Neural cell (in vitro differentiated cells): ENCODE results near the gene PTDSS2. TPM values are rescaled to one million over a fixed set of nuclear protein-coding genes. Genes with fewer than 3 reads are reported as not detected.

Source experiments
- H2AFZ ChIP-seq: fragments of 200-600, 300-800 bp; sonication (generic), shearing (Covaris generic); 2 replicates; pipeline ENCODE4 v1.6.0; 2014; ENCODE audit warnings: low read depth, mild to moderate bottlenecking, antibody characterized with exemption, low read length, moderate library complexity
- H3F3A ChIP-seq: fragments of 200-600 bp; shearing (Covaris generic); 2 replicates; pipeline ENCODE4 v1.6.1; 2016; ENCODE audit warnings: mild to moderate bottlenecking, moderate library complexity, mixed read lengths, antibody characterized with exemption, low read length; ENCODE audit not compliant: insufficient read depth, poor library complexity, severe bottlenecking
- H3K27ac ChIP-seq: fragments of 200-600, 300-800 bp; sonication (generic), shearing (Covaris generic); 2 replicates; pipeline ENCODE4 v1.5.1; 2014; ENCODE audit warnings: mild to moderate bottlenecking, low read length, moderate library complexity
- H3K27me3 ChIP-seq: fragments of 300-800, 200-600 bp; sonication (generic), shearing (Covaris generic); 2 replicates; pipeline ENCODE4 v1.6.0; 2014; ENCODE audit warnings: mild to moderate bottlenecking, low read depth, low read length, moderate library complexity; ENCODE audit not compliant: insufficient read depth
- H3K36me3 ChIP-seq: fragments of 300-800, 200-600 bp; sonication (generic), shearing (Covaris generic); 2 replicates; pipeline ENCODE4 v1.5.1; 2014; ENCODE audit warnings: mild to moderate bottlenecking, antibody characterized with exemption, low read length, moderate library complexity; ENCODE audit not compliant: insufficient read depth
- H3K4me2 ChIP-seq: fragments of 300-800, 200-600 bp; sonication (generic), shearing (Covaris generic); 2 replicates; pipeline ENCODE4 v1.6.0; 2014; ENCODE audit warnings: mild to moderate bottlenecking, low read length
- H3K4me3 ChIP-seq: fragments of 300-800, 200-600 bp; sonication (generic), shearing (Covaris generic); 2 replicates; pipeline ENCODE4 v1.5.1; 2014; ENCODE audit warnings: mild to moderate bottlenecking, low read length, moderate library complexity
- H3K79me2 ChIP-seq: fragments of 200-600 bp; shearing (Covaris generic); replicated peaks from 2 replicates; pipeline ENCODE4 v1.6.0; 2014; ENCODE audit warnings: mild to moderate bottlenecking, low read length, moderate library complexity; ENCODE audit not compliant: insufficient read depth
- H3K9ac ChIP-seq: fragments of 300-800, 200-600 bp; sonication (generic), shearing (Covaris generic); 2 replicates; pipeline ENCODE4 v1.6.1; 2016; ENCODE audit warnings: mild to moderate bottlenecking, low read length, mixed read lengths
- H3K9me2 ChIP-seq: fragments of 200-600 bp; shearing (Covaris generic); 2 replicates; pipeline ENCODE4 v1.6.1; 2016; ENCODE audit warnings: mild to moderate bottlenecking, low read length, mixed read lengths; ENCODE audit not compliant: insufficient read depth
- H3K9me3 ChIP-seq: fragments of 200-600, 300-800 bp; sonication (generic), shearing (Covaris generic); 2 replicates; pipeline ENCODE4 v1.6.1; 2016; ENCODE audit warnings: mild to moderate bottlenecking, mixed run types, low read length, moderate library complexity, mixed read lengths
- H4K20me1 ChIP-seq: fragments of 200-600 bp; shearing (Covaris generic); 2 replicates; pipeline ENCODE4 v1.6.1; 2016; ENCODE audit warnings: mild to moderate bottlenecking, mixed run types; ENCODE audit not compliant: insufficient read depth
- EP300 ChIP-seq: fragments of 450-650 bp; conservative IDR thresholded peaks from 2 replicates; pipeline ENCODE4 v1.6.1; 2014; ENCODE audit warnings: antibody characterized with exemption, mild to moderate bottlenecking, moderate library complexity; ENCODE audit not compliant: poor library complexity, severe bottlenecking
- EZH2 ChIP-seq: fragments of 200-600, 300-800 bp; shearing (Covaris generic), sonication (generic); IDR thresholded peaks from 2 replicates; pipeline ENCODE4 v1.6.1; 2014; ENCODE audit warnings: antibody characterized with exemption, low read length, borderline replicate concordance, mild to moderate bottlenecking; ENCODE audit not compliant: insufficient read depth, poor library complexity, severe bottlenecking
- MXI1 ChIP-seq: fragments of 450-650 bp; conservative IDR thresholded peaks from 2 replicates; pipeline ENCODE4 v1.6.1; 2014; ENCODE audit warnings: antibody characterized with exemption, mild to moderate bottlenecking; ENCODE audit not compliant: poor library complexity, severe bottlenecking
- POLR2AphosphoS5 ChIP-seq: IDR thresholded peaks from 2 replicates; pipeline ENCODE4 v1.6.1; 2012
- RAD21 ChIP-seq: fragments of 450-650 bp; conservative IDR thresholded peaks from 2 replicates; pipeline ENCODE4 v1.6.1; 2014; ENCODE audit warnings: antibody characterized with exemption, mild to moderate bottlenecking, moderate library complexity
- SMC3 ChIP-seq: fragments of 450-650 bp; conservative IDR thresholded peaks from 2 replicates; pipeline ENCODE4 v1.6.1; 2014; ENCODE audit warnings: antibody characterized with exemption, mild to moderate bottlenecking, moderate library complexity; ENCODE audit not compliant: poor library complexity
- TAF1 ChIP-seq: IDR thresholded peaks from 2 replicates; pipeline ENCODE4 v1.6.1; 2012; ENCODE audit warnings: low read depth
- polyA plus RNA-seq: library from polyadenylated mRNA; depleted of rRNA; stranded (reverse); fragments of >200 nt; gene quantifications from 2 replicates; pipeline ENCODE4 v1.2.3, GENCODE V29; 2014
- TF ChIP-seq, protein P1 (sequence below): fragments of 450-650 bp; IDR thresholded peaks from 2 replicates; pipeline ENCODE4 v1.5.1; 2014; ENCODE audit warnings: antibody characterized with exemption, mild to moderate bottlenecking, moderate library complexity; ENCODE audit not compliant: poor library complexity, severe bottlenecking
- TF ChIP-seq, protein P2 (sequence below): IDR thresholded peaks from 2 replicates; pipeline ENCODE4 v1.6.1; 2012; ENCODE audit warnings: borderline replicate concordance

Gene PTDSS2
- polyA plus RNA-seq, 1 donor from 2014 or later: 54.3 TPM

DNA sequence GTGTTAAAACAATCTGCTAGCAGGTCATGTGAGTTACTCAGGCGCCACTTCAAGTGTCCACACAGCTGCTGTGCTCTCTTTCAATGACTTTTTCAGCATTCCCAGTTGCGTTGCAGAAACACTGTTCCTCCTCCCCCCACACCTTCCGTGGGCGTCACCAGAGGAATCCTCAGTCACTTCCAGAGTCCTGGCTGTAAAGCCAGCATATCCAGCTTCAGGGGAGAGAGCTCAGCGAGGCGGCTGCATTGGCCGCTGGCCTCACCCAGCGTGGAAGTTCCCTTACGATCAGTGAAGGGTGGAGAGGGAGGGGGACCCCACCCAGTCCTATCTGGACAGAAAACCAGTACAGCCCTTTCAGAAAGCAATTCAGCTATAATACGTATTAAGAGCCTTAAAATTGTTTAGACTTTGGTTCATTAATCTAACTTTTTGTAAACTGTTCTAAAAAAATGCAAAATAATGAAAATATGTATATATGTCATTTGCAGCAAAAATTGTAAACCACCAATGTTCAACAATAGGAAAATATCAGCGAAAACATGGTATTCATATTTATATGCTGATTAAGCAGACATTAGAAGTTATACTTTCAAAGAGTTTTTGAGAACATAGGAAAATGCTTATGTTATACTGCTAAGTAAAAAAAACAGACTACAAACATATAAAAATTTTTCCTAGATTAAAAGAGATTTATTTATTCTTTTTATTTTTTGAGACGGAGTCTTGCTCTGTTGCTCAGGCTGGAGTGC lies 5.5 kb upstream of the PTDSS2 start:
- Histone ChIP-seq H3K9me2 (no peaks in the 10 kb centered on the region), H3F3A (no peaks in the 10 kb centered on the region), H3K27me3 (no peaks in the 10 kb centered on the region), H4K20me1 (no peaks in the 10 kb centered on the region), H3K4me3 (no peak overlapping the region), H3K9ac (no peak overlapping the region), H3K4me2 (no peak overlapping the region), H3K79me2 (no peaks in the 10 kb centered on the region), H3K9me3 (no peaks in the 10 kb centered on the region), H2AFZ (no peak overlapping the region), H3K27ac (no peak overlapping the region), H3K36me3 (no peaks in the 10 kb centered on the region)
- TF ChIP-seq, protein P1, sequence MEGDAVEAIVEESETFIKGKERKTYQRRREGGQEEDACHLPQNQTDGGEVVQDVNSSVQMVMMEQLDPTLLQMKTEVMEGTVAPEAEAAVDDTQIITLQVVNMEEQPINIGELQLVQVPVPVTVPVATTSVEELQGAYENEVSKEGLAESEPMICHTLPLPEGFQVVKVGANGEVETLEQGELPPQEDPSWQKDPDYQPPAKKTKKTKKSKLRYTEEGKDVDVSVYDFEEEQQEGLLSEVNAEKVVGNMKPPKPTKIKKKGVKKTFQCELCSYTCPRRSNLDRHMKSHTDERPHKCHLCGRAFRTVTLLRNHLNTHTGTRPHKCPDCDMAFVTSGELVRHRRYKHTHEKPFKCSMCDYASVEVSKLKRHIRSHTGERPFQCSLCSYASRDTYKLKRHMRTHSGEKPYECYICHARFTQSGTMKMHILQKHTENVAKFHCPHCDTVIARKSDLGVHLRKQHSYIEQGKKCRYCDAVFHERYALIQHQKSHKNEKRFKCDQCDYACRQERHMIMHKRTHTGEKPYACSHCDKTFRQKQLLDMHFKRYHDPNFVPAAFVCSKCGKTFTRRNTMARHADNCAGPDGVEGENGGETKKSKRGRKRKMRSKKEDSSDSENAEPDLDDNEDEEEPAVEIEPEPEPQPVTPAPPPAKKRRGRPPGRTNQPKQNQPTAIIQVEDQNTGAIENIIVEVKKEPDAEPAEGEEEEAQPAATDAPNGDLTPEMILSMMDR: no peak
- TF ChIP-seq TAF1 (no peak), EZH2 (no peak), MXI1 (no peak), POLR2AphosphoS5 (no peak), RAD21 (no peak), SMC3 (no peak), EP300 (no peak)
- TF ChIP-seq, protein P2, sequence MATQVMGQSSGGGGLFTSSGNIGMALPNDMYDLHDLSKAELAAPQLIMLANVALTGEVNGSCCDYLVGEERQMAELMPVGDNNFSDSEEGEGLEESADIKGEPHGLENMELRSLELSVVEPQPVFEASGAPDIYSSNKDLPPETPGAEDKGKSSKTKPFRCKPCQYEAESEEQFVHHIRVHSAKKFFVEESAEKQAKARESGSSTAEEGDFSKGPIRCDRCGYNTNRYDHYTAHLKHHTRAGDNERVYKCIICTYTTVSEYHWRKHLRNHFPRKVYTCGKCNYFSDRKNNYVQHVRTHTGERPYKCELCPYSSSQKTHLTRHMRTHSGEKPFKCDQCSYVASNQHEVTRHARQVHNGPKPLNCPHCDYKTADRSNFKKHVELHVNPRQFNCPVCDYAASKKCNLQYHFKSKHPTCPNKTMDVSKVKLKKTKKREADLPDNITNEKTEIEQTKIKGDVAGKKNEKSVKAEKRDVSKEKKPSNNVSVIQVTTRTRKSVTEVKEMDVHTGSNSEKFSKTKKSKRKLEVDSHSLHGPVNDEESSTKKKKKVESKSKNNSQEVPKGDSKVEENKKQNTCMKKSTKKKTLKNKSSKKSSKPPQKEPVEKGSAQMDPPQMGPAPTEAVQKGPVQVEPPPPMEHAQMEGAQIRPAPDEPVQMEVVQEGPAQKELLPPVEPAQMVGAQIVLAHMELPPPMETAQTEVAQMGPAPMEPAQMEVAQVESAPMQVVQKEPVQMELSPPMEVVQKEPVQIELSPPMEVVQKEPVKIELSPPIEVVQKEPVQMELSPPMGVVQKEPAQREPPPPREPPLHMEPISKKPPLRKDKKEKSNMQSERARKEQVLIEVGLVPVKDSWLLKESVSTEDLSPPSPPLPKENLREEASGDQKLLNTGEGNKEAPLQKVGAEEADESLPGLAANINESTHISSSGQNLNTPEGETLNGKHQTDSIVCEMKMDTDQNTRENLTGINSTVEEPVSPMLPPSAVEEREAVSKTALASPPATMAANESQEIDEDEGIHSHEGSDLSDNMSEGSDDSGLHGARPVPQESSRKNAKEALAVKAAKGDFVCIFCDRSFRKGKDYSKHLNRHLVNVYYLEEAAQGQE: no peak

DNA sequence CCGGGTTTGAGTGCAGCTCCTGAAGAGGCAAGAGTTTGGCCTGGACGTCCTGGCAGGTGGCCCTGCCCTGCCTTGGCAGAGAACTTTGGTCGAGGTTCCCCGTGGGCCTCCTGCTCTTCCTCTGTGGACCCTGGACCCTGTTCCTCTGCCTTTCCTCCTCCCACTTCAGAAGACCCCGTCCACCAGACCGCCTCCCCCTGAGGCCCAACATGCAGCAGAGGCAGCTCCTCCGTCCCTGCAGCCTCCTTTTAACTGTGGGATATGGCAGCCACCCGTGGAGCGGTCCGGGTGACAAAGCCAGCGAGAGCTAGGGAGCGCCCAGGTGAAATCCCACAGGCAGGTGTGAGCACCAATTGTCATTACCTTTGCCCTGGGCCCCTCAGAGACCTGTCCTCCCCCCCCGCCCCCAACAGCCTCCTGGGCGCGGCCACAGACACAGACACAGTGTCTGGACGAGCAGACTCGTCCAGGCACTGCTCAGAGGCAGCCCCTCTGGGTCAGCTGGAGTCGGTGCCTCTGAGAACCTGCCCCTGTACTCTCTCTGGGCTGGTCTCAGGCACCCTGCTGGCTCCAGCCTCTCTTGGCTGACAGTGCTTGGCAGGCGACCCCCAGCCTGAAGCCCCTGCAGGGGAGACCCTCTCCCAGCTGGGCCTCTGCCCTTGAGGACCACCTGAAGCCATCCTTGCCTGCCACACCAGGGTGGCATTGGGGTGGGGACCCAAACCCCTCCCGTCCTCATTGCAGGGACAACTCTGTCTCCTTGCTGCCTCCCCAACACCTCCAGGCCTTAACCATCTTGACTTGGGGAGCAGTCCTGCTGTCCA lies 4.1 kb upstream of the PTDSS2 start:
- Histone ChIP-seq H3K36me3 (no peaks in the 10 kb centered on the region), H3K9me3 (no peaks in the 10 kb centered on the region), H2AFZ (no peak overlapping the region), H3K27ac (no peak overlapping the region), H3K9me2 (no peaks in the 10 kb centered on the region), H3F3A (no peaks in the 10 kb centered on the region), H4K20me1 (no peaks in the 10 kb centered on the region), H3K4me3 (no peak overlapping the region), H3K79me2 (no peaks in the 10 kb centered on the region), H3K4me2 (no peak overlapping the region), H3K9ac (no peak overlapping the region), H3K27me3 (no peaks in the 10 kb centered on the region)
- TF ChIP-seq EP300 (no peak), EZH2 (no peak), MXI1 (no peak), RAD21 (no peak), TAF1 (no peak), SMC3 (no peak)
- TF ChIP-seq, protein P1: no peak
